IMR-90 (cell line): ENCODE results near the gene FUT9. TPM values are rescaled to one million over a fixed set of nuclear protein-coding genes. Genes with fewer than 3 reads are reported as not detected.

Experiments
- ATAC-seq: fragments of 200-7000 bp; cut with Tn5 transposase; 2 replicates; pipeline ENCODE4 v1.9.1; 2020; ENCODE audit warnings: low read depth, mild to moderate bottlenecking, moderate library complexity
- BruUV-seq: library from RNA; stranded (reverse); fragments of 400-500 nt; replicated peaks from 2 replicates; lab custom pipeline; 2021; lab: Mats Ljungman, UMichigan
- CTCF ChIA-PET: fragments of 300-600 bp; formaldehyde crosslinking; extraction: SDS; loops from one replicate; lab custom pipeline; 2021; ENCODE audit warnings: antibody characterized with exemption; lab: Yijun Ruan, JAX
- POLR2A ChIA-PET: fragments of 300-600 bp; sonication (Branson Sonifier 250); formaldehyde crosslinking; loops from one replicate; lab custom pipeline; 2022; ENCODE audit warnings: antibody characterized with exemption; ENCODE audit not compliant: unreplicated experiment; lab: Charles Lee
- DNase-seq: peaks from one replicate; pipeline ENCODE4 v3.0.0; 2013
- H2AFZ ChIP-seq: replicated peaks from 2 replicates; pipeline ENCODE3; 2013; ENCODE audit warnings: low read length, mild to moderate bottlenecking; ENCODE audit not compliant: poor library complexity
- H2AK5ac ChIP-seq: 2 replicates; pipeline ENCODE4 v1.6.1; 2013; ENCODE audit warnings: low read depth, low read length, inconsistent platforms
- H2AK9ac ChIP-seq: replicated peaks from 2 replicates; pipeline ENCODE3; 2013; ENCODE audit warnings: mild to moderate bottlenecking, low read depth, low read length, moderate library complexity; ENCODE audit not compliant: poor library complexity
- H2BK120ac ChIP-seq: 2 replicates; pipeline ENCODE4 v1.6.1; 2013; ENCODE audit warnings: low read depth, low read length, inconsistent platforms
- H2BK15ac ChIP-seq: 3 replicates; pipeline ENCODE4 v1.6.1; 2013; ENCODE audit warnings: low read depth, low read length, inconsistent platforms
- H2BK20ac ChIP-seq: 2 replicates; pipeline ENCODE4 v1.6.1; 2013; ENCODE audit warnings: low read depth, mild to moderate bottlenecking, inconsistent platforms, low read length, moderate library complexity
- H2BK5ac ChIP-seq: 2 replicates; pipeline ENCODE4 v1.6.1; 2013; ENCODE audit warnings: mild to moderate bottlenecking, low read depth, low read length, inconsistent platforms; ENCODE audit not compliant: poor library complexity, severe bottlenecking
- H3K14ac ChIP-seq: replicated peaks from 2 replicates; pipeline ENCODE4 v1.6.1; 2013; ENCODE audit warnings: low read depth, low read length, inconsistent platforms
- H3K18ac ChIP-seq: 2 replicates; pipeline ENCODE4 v1.6.1; 2013; ENCODE audit warnings: low read depth, low read length, control low read depth
- H3K23ac ChIP-seq: 2 replicates; pipeline ENCODE4 v1.6.1; 2013; ENCODE audit warnings: low read depth, low read length, inconsistent platforms
- H3K27ac ChIP-seq: 2 replicates; pipeline ENCODE4 v1.5.1; 2013; ENCODE audit warnings: mild to moderate bottlenecking, control low read depth, low read length; ENCODE audit not compliant: insufficient read depth
- H3K27me3 ChIP-seq: 2 replicates; pipeline ENCODE4 v1.6.1; 2013; ENCODE audit warnings: low read length; ENCODE audit not compliant: control insufficient read depth, insufficient read depth
- H3K36me3 ChIP-seq: 2 replicates; pipeline ENCODE4 v1.6.1; 2013; ENCODE audit warnings: low read length, mixed read lengths; ENCODE audit not compliant: control insufficient read depth, insufficient read depth
- H3K4ac ChIP-seq: 2 replicates; pipeline ENCODE4 v1.6.1; 2013; ENCODE audit warnings: low read depth, low read length, inconsistent platforms
- H3K4me1 ChIP-seq: 2 replicates; pipeline ENCODE4 v1.6.1; 2013; ENCODE audit warnings: low read length, mixed read lengths; ENCODE audit not compliant: control insufficient read depth, insufficient read depth
- H3K4me2 ChIP-seq: 2 replicates; pipeline ENCODE4 v1.6.1; 2013; ENCODE audit warnings: low read depth, mild to moderate bottlenecking, control low read depth, low read length, moderate library complexity
- H3K4me3 ChIP-seq: 2 replicates; pipeline ENCODE4 v1.5.1; 2013; ENCODE audit warnings: low read depth, mild to moderate bottlenecking, control low read depth, low read length, moderate library complexity; ENCODE audit not compliant: insufficient read depth
- H3K56ac ChIP-seq: 2 replicates; pipeline ENCODE4 v1.6.1; 2013; ENCODE audit warnings: low read length, inconsistent platforms; ENCODE audit not compliant: insufficient read depth; ENCODE audit errors: extremely low read depth
- H3K79me1 ChIP-seq, 2 experiments: 2 replicates each; pipeline ENCODE4 v1.6.1; 2013; ENCODE audit warnings: low read length in 2 of 2, inconsistent platforms in 1 of 2, low read depth in 1 of 2
- H3K9ac ChIP-seq: 2 replicates; pipeline ENCODE4 v1.6.1; 2013; ENCODE audit warnings: low read depth, low read length, control low read depth
- H3K9me1 ChIP-seq: 2 replicates; pipeline ENCODE4 v1.6.1; 2013; ENCODE audit warnings: low read length, inconsistent platforms; ENCODE audit not compliant: insufficient read depth
- H3K9me3 ChIP-seq: 2 replicates; pipeline ENCODE4 v1.6.1; 2013; ENCODE audit warnings: low read length; ENCODE audit not compliant: control insufficient read depth, insufficient read depth
- H4K20me1 ChIP-seq: 2 replicates; pipeline ENCODE4 v1.6.1; 2013; ENCODE audit warnings: low read length, inconsistent platforms; ENCODE audit not compliant: insufficient read depth
- H4K5ac ChIP-seq: 2 replicates; pipeline ENCODE4 v1.6.1; 2013; ENCODE audit warnings: mild to moderate bottlenecking, low read depth, low read length, control low read depth
- H4K8ac ChIP-seq, 2 experiments: 2 replicates each; pipeline ENCODE4 v1.6.1; 2013; ENCODE audit warnings: low read depth in 2 of 2, low read length in 2 of 2, control low read depth in 1 of 2, inconsistent platforms in 1 of 2
- H4K91ac ChIP-seq: 2 replicates; pipeline ENCODE4 v1.6.1; 2013; ENCODE audit warnings: low read depth, low read length, inconsistent platforms; ENCODE audit not compliant: insufficient read depth
- BHLHE40 ChIP-seq: fragments of 150-350 bp; IDR thresholded peaks from 2 replicates; pipeline ENCODE4 v1.6.1; 2016; ENCODE audit warnings: mild to moderate bottlenecking, low read depth, low read length
- CEBPB ChIP-seq: IDR thresholded peaks from 2 replicates; pipeline ENCODE4 v1.6.1; 2012; ENCODE audit warnings: low read depth, low read length, improper control_type of control experiment
- MAFK ChIP-seq: IDR thresholded peaks from 2 replicates; pipeline ENCODE4 v1.6.1; 2012; ENCODE audit warnings: low read depth, low read length, improper control_type of control experiment
- MAZ ChIP-seq: IDR thresholded peaks from 2 replicates; pipeline ENCODE4 v1.6.1; 2012; ENCODE audit warnings: low read depth, mild to moderate bottlenecking, low read length, improper control_type of control experiment, moderate library complexity, borderline replicate concordance
- MXI1 ChIP-seq: IDR thresholded peaks from 2 replicates; pipeline ENCODE4 v1.6.1; 2012; ENCODE audit warnings: low read depth, mild to moderate bottlenecking, low read length, moderate library complexity, borderline replicate concordance
- POLR2A ChIP-seq: IDR thresholded peaks from 2 replicates; pipeline ENCODE4 v1.6.1; 2012; ENCODE audit warnings: mild to moderate bottlenecking, low read depth, low read length
- RAD21 ChIP-seq: IDR thresholded peaks from 2 replicates; pipeline ENCODE4 v1.6.1; 2012; ENCODE audit warnings: low read length, improper control_type of control experiment
- RCOR1 ChIP-seq: IDR thresholded peaks from 2 replicates; pipeline ENCODE4 v1.6.1; 2012; ENCODE audit warnings: mild to moderate bottlenecking, low read length, improper control_type of control experiment; ENCODE audit not compliant: insufficient replicate concordance
- RFX5 ChIP-seq: IDR thresholded peaks from 2 replicates; pipeline ENCODE4 v1.8.0; 2012; ENCODE audit warnings: low read depth, mild to moderate bottlenecking, low read length, moderate library complexity
- SMC3 ChIP-seq: fragments of 150-350 bp; IDR thresholded peaks from 2 replicates; pipeline ENCODE4 v1.6.1; 2016; ENCODE audit warnings: low read depth, mild to moderate bottlenecking, antibody characterized with exemption, low read length, moderate library complexity
- WGBS, 2 experiments: methylation state at CpG; one replicate each; pipeline versions ENCODE4 v1.1.5 to v1.1.7; 2013; ENCODE audit warnings: missing lambda C conversion rate in 2 of 2; ENCODE audit not compliant: insufficient read length in 1 of 2; ENCODE audit errors: extremely low coverage in 2 of 2; 5-methylcytosine and 5-hydroxymethylcytosine counted together
- dilution Hi-C: fragments of 300-500 bp; cut with HindIII; formaldehyde crosslinking; loops from one replicate; pipeline ENCODE4 v1.14.3; 2018; ENCODE audit warnings: low sequenced_read_pairs; ENCODE audit not compliant: unreplicated experiment
- in situ Hi-C: fragments of 300-500 bp; cut with MboI; formaldehyde crosslinking; loops from 3 replicates; pipeline ENCODE4 v1.14.3; 2019; ENCODE audit warnings: low sequenced_read_pairs, inconsistent platforms, mixed read lengths
- intact Hi-C: fragments of 100-400 bp; cut with micrococcal nuclease; formaldehyde crosslinking; loops from 2 replicates; pipeline ENCODE4 v1.10.0; 2022
- polyA plus RNA-seq, 3 experiments: library from polyadenylated mRNA; depleted of rRNA; stranded (reverse); fragments of >200 nt; gene quantifications; 2 replicates each; pipeline ENCODE4 v1.2.3, GENCODE V29; 2012; ENCODE audit warnings: low replicate concordance in 1 of 3
- total RNA-seq: library from RNA; depleted of rRNA; stranded (reverse); fragments of >200 nt; gene quantifications from 2 replicates; pipeline ENCODE4 v1.2.3, GENCODE V29; 2012
- TF ChIP-seq, protein P1 (sequence below): conservative IDR thresholded peaks from 2 replicates; pipeline ENCODE4 v1.5.1; 2012; ENCODE audit warnings: mild to moderate bottlenecking, low read depth, low read length, improper control_type of control experiment
- TF ChIP-seq, protein P2 (sequence below): fragments of 150-350 bp; IDR thresholded peaks from 2 replicates; pipeline ENCODE4 v1.6.1; 2016; ENCODE audit warnings: low read depth, mild to moderate bottlenecking, low read length, moderate library complexity, borderline replicate concordance
- TF ChIP-seq, protein P3 (sequence below): fragments of 150-350 bp; IDR thresholded peaks from 2 replicates; pipeline ENCODE4 v1.6.1; 2017; ENCODE audit warnings: mild to moderate bottlenecking, antibody characterized with exemption, low read length, low read depth

The FUT9 gene
- total and polyA plus RNA-seq, 2 of the 4 experiments (the other 2 are of a cell fraction): under 0.01 TPM; not detected in 1

DNA sequence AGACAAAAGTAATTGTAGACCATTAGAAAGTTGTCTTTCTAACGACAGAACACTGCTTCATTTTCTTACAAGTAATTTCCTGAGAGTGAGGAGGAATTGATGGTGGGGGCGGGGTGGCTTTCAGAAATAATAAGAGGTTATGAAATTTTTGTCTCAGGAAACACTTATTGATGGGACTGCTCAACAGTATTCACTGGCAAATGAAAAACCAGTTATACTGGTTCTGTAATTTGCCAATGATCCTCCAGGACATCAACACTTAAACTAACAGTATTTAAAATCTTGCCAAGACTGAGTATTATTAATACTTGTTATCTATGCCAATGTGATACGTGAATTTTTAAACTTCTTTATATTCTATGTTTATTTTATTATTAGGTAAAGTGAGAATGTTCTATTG, 41.8 kb upstream of the FUT9 start:
- H3K9ac ChIP-seq: no peak overlapping the region
- dilution Hi-C loops: no loop called here
- H4K5ac ChIP-seq: no peak overlapping the region
- H3K4ac ChIP-seq: no peak overlapping the region
- H2BK20ac ChIP-seq: no peak overlapping the region
- no peak overlapping the region for H2BK5ac ChIP-seq
- H2AFZ ChIP-seq: no peak overlapping the region
- intact Hi-C loops: no loop called here
- ATAC-seq (no peak), DNase-seq (no peak)
- H3K79me1 ChIP-seq: no peaks in the 10 kb centered on the region
- no peak overlapping the region for H3K4me2 ChIP-seq
- TF ChIP-seq CEBPB: no peak
- no peak for TF ChIP-seq RFX5
- no peak for TF ChIP-seq RCOR1
- TF ChIP-seq, protein P1, sequence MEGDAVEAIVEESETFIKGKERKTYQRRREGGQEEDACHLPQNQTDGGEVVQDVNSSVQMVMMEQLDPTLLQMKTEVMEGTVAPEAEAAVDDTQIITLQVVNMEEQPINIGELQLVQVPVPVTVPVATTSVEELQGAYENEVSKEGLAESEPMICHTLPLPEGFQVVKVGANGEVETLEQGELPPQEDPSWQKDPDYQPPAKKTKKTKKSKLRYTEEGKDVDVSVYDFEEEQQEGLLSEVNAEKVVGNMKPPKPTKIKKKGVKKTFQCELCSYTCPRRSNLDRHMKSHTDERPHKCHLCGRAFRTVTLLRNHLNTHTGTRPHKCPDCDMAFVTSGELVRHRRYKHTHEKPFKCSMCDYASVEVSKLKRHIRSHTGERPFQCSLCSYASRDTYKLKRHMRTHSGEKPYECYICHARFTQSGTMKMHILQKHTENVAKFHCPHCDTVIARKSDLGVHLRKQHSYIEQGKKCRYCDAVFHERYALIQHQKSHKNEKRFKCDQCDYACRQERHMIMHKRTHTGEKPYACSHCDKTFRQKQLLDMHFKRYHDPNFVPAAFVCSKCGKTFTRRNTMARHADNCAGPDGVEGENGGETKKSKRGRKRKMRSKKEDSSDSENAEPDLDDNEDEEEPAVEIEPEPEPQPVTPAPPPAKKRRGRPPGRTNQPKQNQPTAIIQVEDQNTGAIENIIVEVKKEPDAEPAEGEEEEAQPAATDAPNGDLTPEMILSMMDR: no peak
- no peak for TF ChIP-seq RAD21
- TF ChIP-seq MAZ: no peak
- TF ChIP-seq, protein P2, sequence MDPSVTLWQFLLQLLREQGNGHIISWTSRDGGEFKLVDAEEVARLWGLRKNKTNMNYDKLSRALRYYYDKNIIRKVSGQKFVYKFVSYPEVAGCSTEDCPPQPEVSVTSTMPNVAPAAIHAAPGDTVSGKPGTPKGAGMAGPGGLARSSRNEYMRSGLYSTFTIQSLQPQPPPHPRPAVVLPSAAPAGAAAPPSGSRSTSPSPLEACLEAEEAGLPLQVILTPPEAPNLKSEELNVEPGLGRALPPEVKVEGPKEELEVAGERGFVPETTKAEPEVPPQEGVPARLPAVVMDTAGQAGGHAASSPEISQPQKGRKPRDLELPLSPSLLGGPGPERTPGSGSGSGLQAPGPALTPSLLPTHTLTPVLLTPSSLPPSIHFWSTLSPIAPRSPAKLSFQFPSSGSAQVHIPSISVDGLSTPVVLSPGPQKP: no peak
- TF ChIP-seq, protein P3, sequence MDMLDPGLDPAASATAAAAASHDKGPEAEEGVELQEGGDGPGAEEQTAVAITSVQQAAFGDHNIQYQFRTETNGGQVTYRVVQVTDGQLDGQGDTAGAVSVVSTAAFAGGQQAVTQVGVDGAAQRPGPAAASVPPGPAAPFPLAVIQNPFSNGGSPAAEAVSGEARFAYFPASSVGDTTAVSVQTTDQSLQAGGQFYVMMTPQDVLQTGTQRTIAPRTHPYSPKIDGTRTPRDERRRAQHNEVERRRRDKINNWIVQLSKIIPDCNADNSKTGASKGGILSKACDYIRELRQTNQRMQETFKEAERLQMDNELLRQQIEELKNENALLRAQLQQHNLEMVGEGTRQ: no peak
- TF ChIP-seq MAFK: no peak
- TF ChIP-seq SMC3: no peak
- TF ChIP-seq POLR2A: no peak
- TF ChIP-seq BHLHE40: no peak
- no peak for TF ChIP-seq MXI1
- no peak overlapping the region for H2AK9ac ChIP-seq
- no TSS peak for BruUV-seq
- H3K9me1 ChIP-seq: no peaks in the 10 kb centered on the region
- no peaks in the 10 kb centered on the region for H4K20me1 ChIP-seq
- no CpG with 5 or more reads among the region's 3 CpGs for WGBS, 2 experiments
- no peaks in the 10 kb centered on the region for H3K36me3 ChIP-seq
- H3K56ac ChIP-seq: no peak overlapping the region
- H3K18ac ChIP-seq: no peak overlapping the region
- H3K4me1 ChIP-seq: no peaks in the 10 kb centered on the region
- in situ Hi-C loops: no loop called here
- H3K27ac ChIP-seq: no peak overlapping the region
- H3K9me3 ChIP-seq: 0 out of 2 replicates have a peak, but pooled peaks cover 3% of the 10 kb centered on the region
- no peak overlapping the region for H3K23ac ChIP-seq
- no peak overlapping the region for H4K91ac ChIP-seq
- H4K8ac ChIP-seq: no peak overlapping the region
- H2AK5ac ChIP-seq: no peak overlapping the region
- no peak overlapping the region for H2BK120ac ChIP-seq
- no peaks in the 10 kb centered on the region for H3K27me3 ChIP-seq
- no peak overlapping the region for H2BK15ac ChIP-seq
- no peak overlapping the region for H3K14ac ChIP-seq
- no peak overlapping the region for H3K4me3 ChIP-seq
- ChIA-PET POLR2A (no interaction called here), CTCF (no interaction called here)
